H4 (cell line): ENCODE measurements around the gene TRIM34. TPM values are rescaled to one million over a fixed set of nuclear protein-coding genes. Genes with fewer than 3 reads are reported as not detected.
A peak's percentile ranks its signal among the peaks of the same experiment; 100 is the strongest.
"Not testable (repeated sequence)": the region's sequence is repeated elsewhere in the genome, so short reads cannot be mapped to it uniquely, and the experiment has no call there.

Source experiments
- DNase-seq: peaks from one replicate; pipeline ENCODE4 v3.0.0-alpha.2; 2015; ENCODE audit warnings: low spot score
- total RNA-seq: library from RNA; depleted of rRNA; stranded (reverse); fragments of >200 nt; shearing (Covaris generic); gene quantifications from 2 replicates; pipeline ENCODE4 v1.2.3, GENCODE V29; 2014; rRNA removed

Gene TRIM34
- total RNA-seq, 1 experiment from 2014 or later, result 14.4 TPM

- no peak for DNase-seq
These were observed 59.3 kb downstream of the TRIM34 start for GRCh38 chr11:5684036-5684645.

- peak; percentile 98 for DNase-seq
These were observed 60.0 kb downstream of the TRIM34 start, which contains the start of gene TRIM5 for GRCh38 chr11:5684646-5685362. TRIM5 (minus strand) TSS chr11:5685074; CDS start chr11:5680177, 4,897 bp downstream.

- no peak for DNase-seq
These were observed 61.6 kb downstream of the TRIM34 start for GRCh38 chr11:5686426-5686825.

- DNase-seq, result no peak
These were observed 63.7 kb downstream of the TRIM34 start for GRCh38 chr11:5688482-5688881.

GRCh38 chr11:5689551-5689983, 64.8 kb downstream of the TRIM34 start, which contains the start of gene TRIM22:
TRIM22 (plus strand) TSS chr11:5689790; CDS start chr11:5696233, 6,443 bp downstream.
- DNase-seq, result peak; percentile 86

GRCh38 chr11:5690216-5690615, 65.4 kb downstream of the TRIM34 start:
- DNase-seq, result peak; percentile 34

- DNase-seq, result peak; percentile 15
These were observed 65.9 kb downstream of the TRIM34 start for GRCh38 chr11:5690736-5691135.

GRCh38 chr11:5691238-5691963, 66.6 kb downstream of the TRIM34 start:
- not testable (repeated sequence) for DNase-seq

- DNase-seq, result no peak
These were observed 67.2 kb downstream of the TRIM34 start for GRCh38 chr11:5691964-5692361.

Other genes starting within 250 kb of the TRIM34 start
- not detected in 2 replicates for gene OR51M1, start 241.2 kb upstream of the TRIM34 start, total RNA-seq
- gene OR51Q1, start 202.9 kb upstream of the TRIM34 start, total RNA-seq, result not detected in 2 replicates
- 0.45 TPM in 1 of 2 replicates, not detected in the other for gene OR51I1, start 183.5 kb upstream of the TRIM34 start, total RNA-seq
- gene OR51I2, start 175.7 kb upstream of the TRIM34 start, total RNA-seq, result not detected in 2 replicates
- gene OR52D1, start 136.3 kb upstream of the TRIM34 start, total RNA-seq, result not detected in 2 replicates
- not detected in 2 replicates for gene UBQLN3, start 115.0 kb upstream of the TRIM34 start, total RNA-seq
- not detected in 2 replicates for gene UBQLNL, start 108.3 kb upstream of the TRIM34 start, total RNA-seq
- gene OR52H1, start 76.5 kb upstream of the TRIM34 start, total RNA-seq, result not detected in 2 replicates
- not detected in 2 replicates for gene OR52B6, start 44.1 kb upstream of the TRIM34 start, total RNA-seq
- 6.4 and 11.2 TPM in 2 replicates for gene TRIM6, start 28.4 kb upstream of the TRIM34 start, total RNA-seq
- 36.5 and 38.1 TPM in 2 replicates for gene TRIM5, start 60.1 kb downstream of the TRIM34 start, total RNA-seq
- gene TRIM22, start 64.8 kb downstream of the TRIM34 start, total RNA-seq, result 62.8 and 69.6 TPM in 2 replicates
- gene OR56B1, start 111.4 kb downstream of the TRIM34 start, total RNA-seq, result not detected in 2 replicates
- gene OR52N4, start 129.2 kb downstream of the TRIM34 start, total RNA-seq, result not detected in 2 replicates
- not detected in 2 replicates for gene OR52N5, start 158.4 kb downstream of the TRIM34 start, total RNA-seq
- gene OR52N1, start 166.3 kb downstream of the TRIM34 start, total RNA-seq, result not detected in 2 replicates
- gene OR52N2, start 183.9 kb downstream of the TRIM34 start, total RNA-seq, result not detected in 2 replicates
- gene OR52E6, start 216.9 kb downstream of the TRIM34 start, total RNA-seq, result not detected in 2 replicates
- gene OR52E8, start 232.7 kb downstream of the TRIM34 start, total RNA-seq, result not detected in 2 replicates